DND-41 (cell line): Measurements from ENCODE around the gene TMEM231.

Source experiments
- ATAC-seq: fragments of 200-7000 bp; cut with Tn5 transposase; 3 replicates; pipeline ENCODE4 v1.9.1; 2021; ENCODE audit warnings: low read depth; ENCODE audit not compliant: insufficient read depth
- DNase-seq: peaks from one replicate; pipeline ENCODE4 v3.0.0-alpha.2; 2020
- H2AFZ ChIP-seq: 2 replicates; pipeline ENCODE4 v1.6.0; 2012; ENCODE audit warnings: low read depth, low read length
- H3K27ac ChIP-seq: 2 replicates; pipeline ENCODE4 v1.5.1; 2012; ENCODE audit warnings: low read length, inconsistent platforms
- H3K27me3 ChIP-seq: fragments of 200-600 bp; sonication (generic); 2 replicates; pipeline ENCODE4 v1.6.0; 2012; ENCODE audit warnings: low read length, mild to moderate bottlenecking, inconsistent platforms; ENCODE audit not compliant: insufficient read depth, poor library complexity
- H3K36me3 ChIP-seq: 2 replicates; pipeline ENCODE4 v1.5.1; 2012; ENCODE audit warnings: low read length, inconsistent platforms; ENCODE audit not compliant: insufficient read depth
- H3K4me1 ChIP-seq: 2 replicates; pipeline ENCODE4 v1.5.1; 2012; ENCODE audit warnings: mild to moderate bottlenecking, low read length; ENCODE audit not compliant: insufficient read depth
- H3K4me2 ChIP-seq: 2 replicates; pipeline ENCODE4 v1.6.0; 2012; ENCODE audit warnings: mild to moderate bottlenecking, moderate library complexity, low read length, inconsistent platforms; ENCODE audit not compliant: insufficient read depth
- H3K4me3 ChIP-seq, 2 experiments: fragments of 200-600 bp in 1 of 2; shearing (Covaris generic) in 1 of 2; 2 replicates each; pipeline ENCODE4 v1.5.1; 2012 to 2016; ENCODE audit warnings: inconsistent platforms in 2 of 2, low read length in 2 of 2, mild to moderate bottlenecking in 2 of 2, low read depth in 1 of 2, moderate library complexity in 1 of 2
- H3K79me2 ChIP-seq: 2 replicates; pipeline ENCODE4 v1.6.0; 2012; ENCODE audit warnings: low read length, inconsistent platforms; ENCODE audit not compliant: insufficient read depth
- H3K9ac ChIP-seq: 2 replicates; pipeline ENCODE4 v1.6.0; 2012; ENCODE audit warnings: low read depth, mild to moderate bottlenecking, inconsistent platforms, low read length, moderate library complexity
- H3K9me3 ChIP-seq: 2 replicates; pipeline ENCODE4 v1.5.1; 2012; ENCODE audit warnings: low read length, moderate library complexity, mild to moderate bottlenecking, inconsistent platforms; ENCODE audit not compliant: insufficient read depth, severe bottlenecking
- H4K20me1 ChIP-seq: 2 replicates; pipeline ENCODE4 v1.6.0; 2012; ENCODE audit warnings: low read length; ENCODE audit not compliant: insufficient read depth
- EZH2 ChIP-seq: IDR thresholded peaks from 3 replicates; pipeline ENCODE4 v1.6.1; 2012; ENCODE audit warnings: borderline replicate concordance, low read depth, mild to moderate bottlenecking, moderate library complexity, low read length, inconsistent platforms; ENCODE audit not compliant: severe bottlenecking
- TF ChIP-seq, protein P1 (sequence below): IDR thresholded peaks from 2 replicates; pipeline ENCODE4 v1.5.1; 2012; ENCODE audit warnings: borderline replicate concordance, low read length, moderate library complexity, mild to moderate bottlenecking; ENCODE audit not compliant: poor library complexity, severe bottlenecking; ENCODE audit errors: extremely low read depth

TMEM231 gene

DNA sequence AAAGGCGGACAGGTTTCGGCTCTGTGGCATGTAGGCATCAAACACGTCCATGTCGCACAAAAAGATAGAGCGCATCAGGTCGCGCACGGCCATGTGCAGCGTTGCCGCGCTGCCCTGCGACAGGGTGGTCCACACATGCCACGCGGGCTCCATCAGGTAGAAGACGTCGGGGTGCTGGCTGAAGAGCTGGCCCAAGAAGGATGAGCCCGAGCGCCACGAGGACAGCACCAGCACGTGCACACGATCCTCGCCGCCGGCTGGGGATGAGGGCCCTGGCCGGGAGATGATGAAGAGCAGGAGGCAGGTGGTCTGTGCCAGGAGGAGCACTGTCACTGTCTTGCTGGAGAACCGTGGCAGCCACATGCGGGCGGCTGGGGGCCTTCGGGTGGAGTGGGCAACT, 26.1 kb downstream of the TMEM231 start:
- Histone ChIP-seq H3K36me3 (no peaks in the 10 kb centered on the region), H3K27me3 (no peaks in the 10 kb centered on the region), H3K4me2 (no peak overlapping the region), H3K79me2 (no peaks in the 10 kb centered on the region), H2AFZ (no peak overlapping the region), H3K4me3 (no peak overlapping the region), H3K9ac (no peak overlapping the region), H4K20me1 (no peaks in the 10 kb centered on the region), H3K9me3 (no peaks in the 10 kb centered on the region), H3K27ac (no peak overlapping the region), H3K4me1 (no peaks in the 10 kb centered on the region)
- TF ChIP-seq, protein P1, sequence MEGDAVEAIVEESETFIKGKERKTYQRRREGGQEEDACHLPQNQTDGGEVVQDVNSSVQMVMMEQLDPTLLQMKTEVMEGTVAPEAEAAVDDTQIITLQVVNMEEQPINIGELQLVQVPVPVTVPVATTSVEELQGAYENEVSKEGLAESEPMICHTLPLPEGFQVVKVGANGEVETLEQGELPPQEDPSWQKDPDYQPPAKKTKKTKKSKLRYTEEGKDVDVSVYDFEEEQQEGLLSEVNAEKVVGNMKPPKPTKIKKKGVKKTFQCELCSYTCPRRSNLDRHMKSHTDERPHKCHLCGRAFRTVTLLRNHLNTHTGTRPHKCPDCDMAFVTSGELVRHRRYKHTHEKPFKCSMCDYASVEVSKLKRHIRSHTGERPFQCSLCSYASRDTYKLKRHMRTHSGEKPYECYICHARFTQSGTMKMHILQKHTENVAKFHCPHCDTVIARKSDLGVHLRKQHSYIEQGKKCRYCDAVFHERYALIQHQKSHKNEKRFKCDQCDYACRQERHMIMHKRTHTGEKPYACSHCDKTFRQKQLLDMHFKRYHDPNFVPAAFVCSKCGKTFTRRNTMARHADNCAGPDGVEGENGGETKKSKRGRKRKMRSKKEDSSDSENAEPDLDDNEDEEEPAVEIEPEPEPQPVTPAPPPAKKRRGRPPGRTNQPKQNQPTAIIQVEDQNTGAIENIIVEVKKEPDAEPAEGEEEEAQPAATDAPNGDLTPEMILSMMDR, result no peak
- no peak for TF ChIP-seq EZH2
- no peak for ATAC-seq
- DNase-seq, result no peak

DNA sequence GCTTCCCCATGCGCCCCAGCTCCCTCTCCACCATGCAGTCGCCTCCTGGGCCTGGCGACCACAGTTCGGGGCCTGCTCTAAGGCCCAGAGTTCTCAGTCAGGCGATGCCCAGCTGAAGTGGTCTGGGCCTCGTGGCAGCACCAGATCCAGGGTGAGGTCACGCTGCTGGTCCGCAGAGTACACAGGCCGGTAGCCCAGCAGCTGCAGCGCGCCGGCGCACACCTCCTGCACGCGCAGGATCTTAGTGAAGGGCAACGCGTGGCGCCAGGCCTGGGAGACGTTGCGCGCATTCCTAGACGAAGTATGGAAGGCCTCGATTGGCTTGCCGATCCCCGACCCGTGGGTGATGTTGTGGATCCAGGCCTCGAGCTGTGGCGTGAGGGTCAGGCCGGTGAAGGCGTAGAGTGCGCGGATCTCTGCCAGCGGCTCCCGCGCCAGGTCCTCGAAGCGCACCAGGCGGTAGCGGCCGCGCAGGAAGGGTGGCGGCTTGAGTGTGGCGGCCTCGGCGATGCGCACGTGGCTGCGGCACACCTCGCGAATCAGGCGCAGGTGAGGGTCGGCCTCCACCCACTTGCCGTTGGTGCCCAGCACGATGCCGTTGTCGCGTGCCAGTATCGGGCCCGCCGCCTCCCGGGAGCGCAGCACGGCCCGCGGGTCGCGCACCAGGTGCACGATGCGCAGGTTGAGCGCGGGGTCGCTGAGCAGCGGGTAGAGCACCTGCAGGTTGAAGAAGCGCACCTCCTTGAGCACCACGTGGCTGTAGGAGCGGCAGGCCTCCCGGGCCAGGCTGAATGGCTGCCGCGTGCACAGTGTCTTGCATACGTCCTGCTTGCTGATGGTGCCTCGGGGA, 26.8 kb downstream of the TMEM231 start:
- Histone ChIP-seq H3K27ac (no peak overlapping the region), H3K9ac (no peak overlapping the region), H3K36me3 (no peaks in the 10 kb centered on the region), H3K79me2 (no peaks in the 10 kb centered on the region), H3K9me3 (no peaks in the 10 kb centered on the region), H3K4me2 (no peak overlapping the region), H3K4me1 (no peaks in the 10 kb centered on the region), H4K20me1 (no peaks in the 10 kb centered on the region), H3K27me3 (no peaks in the 10 kb centered on the region), H3K4me3 (no peak overlapping the region), H2AFZ (no peak overlapping the region)
- TF ChIP-seq, protein P1, result no peak
- DNase-seq, result no peak
- ATAC-seq, result no peak

DNA sequence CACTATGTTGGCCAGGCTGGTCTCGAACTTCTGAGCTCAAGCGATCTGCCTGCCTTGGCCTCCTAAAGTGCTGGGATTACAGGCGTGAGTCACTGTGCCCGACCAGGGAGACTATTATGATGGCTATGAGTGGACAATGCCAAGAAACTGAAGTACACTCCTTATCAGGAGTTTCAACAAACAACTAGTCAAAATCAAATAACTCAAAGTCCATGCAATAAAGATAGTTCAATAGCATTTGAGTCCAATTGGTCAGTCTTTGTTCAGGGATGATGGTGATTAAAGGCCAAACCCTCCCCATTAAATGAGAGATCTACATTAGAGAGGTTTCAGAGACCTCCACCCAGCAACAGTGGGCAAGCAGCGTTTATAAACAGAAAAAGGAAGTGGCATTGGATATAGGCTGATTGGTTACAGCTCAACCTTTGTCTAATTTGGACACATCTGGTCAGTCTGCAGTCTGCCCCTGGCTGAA, 28.2 kb downstream of the TMEM231 start:
- Histone ChIP-seq H3K4me1 (no peaks in the 10 kb centered on the region), H3K79me2 (no peaks in the 10 kb centered on the region), H3K27me3 (no peaks in the 10 kb centered on the region), H2AFZ (no peak overlapping the region), H3K27ac (no peak overlapping the region), H3K9me3 (no peaks in the 10 kb centered on the region), H4K20me1 (no peaks in the 10 kb centered on the region), H3K4me3 (no peak overlapping the region), H3K36me3 (no peaks in the 10 kb centered on the region), H3K9ac (no peak overlapping the region), H3K4me2 (no peak overlapping the region)
- no peak for TF ChIP-seq EZH2
- TF ChIP-seq, protein P1, result no peak
- ATAC-seq (no peak), DNase-seq (no peak)
